CD14-positive monocyte (primary cell): ENCODE results near the gene FAM110A. TPM values are rescaled to one million over a fixed set of nuclear protein-coding genes. Genes with fewer than 3 reads are reported as not detected.
A peak's percentile ranks its signal among the peaks of the same experiment; 100 is the strongest.

Experiments used
- DNase-seq, 3 donors: peaks; one replicate each; pipeline ENCODE4 v3.0.0-alpha.2; 2011 to 2022
- H2AFZ ChIP-seq: 2 replicates; pipeline ENCODE4 v1.6.0; 2012; ENCODE audit warnings: mild to moderate bottlenecking, low read depth, low read length, inconsistent platforms; ENCODE audit not compliant: insufficient read depth, poor library complexity, severe bottlenecking
- H3K27ac ChIP-seq, 2 donors: 1 replicate in 1 of 2; 2 replicates in 1 of 2; pipeline ENCODE4 v1.5.1; 2012 to 2013; ENCODE audit warnings: low read length in 2 of 2, control low read depth in 1 of 2, inconsistent platforms in 1 of 2, low read depth in 1 of 2, mild to moderate bottlenecking in 1 of 2
- H3K27me3 ChIP-seq, 2 donors: one replicate each; pipeline versions ENCODE4 v1.6.0 to v1.6.1; 2011 to 2013; ENCODE audit warnings: low read length in 2 of 2; ENCODE audit not compliant: control insufficient read depth in 2 of 2, insufficient read depth in 2 of 2
- H3K36me3 ChIP-seq, 2 donors: replicated peaks in 1 of 2; 1 replicate in 1 of 2; 2 replicates in 1 of 2; pipeline versions ENCODE4 v1.5.1 to v1.6.1; 2012 to 2013; ENCODE audit warnings: low read length in 2 of 2, control low read depth in 1 of 2, inconsistent platforms in 1 of 2, mild to moderate bottlenecking in 1 of 2; ENCODE audit not compliant: insufficient read depth in 2 of 2, control insufficient read depth in 1 of 2
- H3K4me1 ChIP-seq, 2 donors: 1 replicate in 1 of 2; 2 replicates in 1 of 2; pipeline versions ENCODE4 v1.5.1 to v1.6.1; 2012 to 2013; ENCODE audit warnings: low read length in 2 of 2, control low read depth in 1 of 2, inconsistent platforms in 1 of 2, mild to moderate bottlenecking in 1 of 2, moderate library complexity in 1 of 2; ENCODE audit not compliant: insufficient read depth in 2 of 2, control insufficient read depth in 1 of 2
- H3K4me2 ChIP-seq: replicated peaks from 2 replicates; pipeline ENCODE3; 2012; ENCODE audit warnings: low read length, moderate library complexity, mild to moderate bottlenecking; ENCODE audit not compliant: poor library complexity, severe bottlenecking; ENCODE audit errors: extremely low read depth
- H3K4me3 ChIP-seq, 3 experiments: fragments of 200-600 bp in 1 of 3; sonication (generic) in 1 of 3; replicated peaks in 1 of 3; 1 replicate in 2 of 3; 2 replicates in 1 of 3; pipeline ENCODE4 v1.5.1; 2011 to 2013; ENCODE audit warnings: low read length in 3 of 3, mild to moderate bottlenecking in 3 of 3, control low read depth in 2 of 3, low read depth in 2 of 3, inconsistent platforms in 1 of 3, moderate library complexity in 1 of 3
- H3K79me2 ChIP-seq: 2 replicates; pipeline ENCODE4 v1.6.0; 2012; ENCODE audit warnings: mild to moderate bottlenecking, control low read depth, inconsistent platforms, low read length, moderate library complexity; ENCODE audit not compliant: insufficient read depth
- H3K9ac ChIP-seq: 2 replicates; pipeline ENCODE4 v1.6.0; 2017; ENCODE audit warnings: low read length, mild to moderate bottlenecking; ENCODE audit not compliant: insufficient read depth, poor library complexity, severe bottlenecking
- H3K9me3 ChIP-seq, 2 donors: replicated peaks in 1 of 2; 1 replicate in 1 of 2; 2 replicates in 1 of 2; pipeline versions ENCODE4 v1.5.1 to v1.6.1; 2012 to 2013; ENCODE audit warnings: low read length in 2 of 2, control low read depth in 1 of 2; ENCODE audit not compliant: control insufficient read depth in 1 of 2, insufficient read depth in 1 of 2
- H4K20me1 ChIP-seq: 2 replicates; pipeline ENCODE4 v1.6.0; 2012; ENCODE audit warnings: mild to moderate bottlenecking, low read length, control low read depth, moderate library complexity; ENCODE audit not compliant: insufficient read depth
- H3K27ac Mint-ChIP-seq, 7 donors: one replicate each; pipeline ENCODE4 v1.8.0; 2020; ENCODE audit warnings: mild to moderate bottlenecking in 7 of 7, mixed read lengths in 7 of 7, moderate library complexity in 6 of 7, inconsistent platforms in 2 of 7
- H3K27me3 Mint-ChIP-seq, 3 donors: one replicate each; pipeline ENCODE4 v1.8.0; 2021 to 2022; ENCODE audit warnings: low read depth in 3 of 3, mild to moderate bottlenecking in 3 of 3, mixed read lengths in 3 of 3, moderate library complexity in 3 of 3, inconsistent platforms in 1 of 3
- H3K36me3 Mint-ChIP-seq, 2 donors: one replicate each; pipeline ENCODE4 v1.8.0; 2020; ENCODE audit warnings: mixed read lengths in 2 of 2, inconsistent platforms in 1 of 2, mild to moderate bottlenecking in 1 of 2
- H3K4me1 Mint-ChIP-seq: one replicate; pipeline ENCODE4 v1.8.0; 2020; ENCODE audit warnings: mild to moderate bottlenecking, mixed read lengths
- H3K4me3 Mint-ChIP-seq, 2 donors: one replicate each; pipeline ENCODE4 v1.8.0; 2020; ENCODE audit warnings: mild to moderate bottlenecking in 2 of 2, mixed read lengths in 2 of 2, moderate library complexity in 1 of 2
- H3K9me3 Mint-ChIP-seq, 7 donors: one replicate each; pipeline ENCODE4 v1.8.0; 2020 to 2022; ENCODE audit warnings: mixed read lengths in 7 of 7, mild to moderate bottlenecking in 6 of 7, moderate library complexity in 6 of 7, inconsistent platforms in 2 of 7
- CTCF ChIP-seq: fragments of 200-600 bp; IDR thresholded peaks from one replicate; pipeline ENCODE4 v1.8.0; 2022; ENCODE audit warnings: antibody characterized with exemption, mild to moderate bottlenecking
- WGBS: methylation state at CpG from one replicate; pipeline ENCODE4 v1.1.5; 2013; ENCODE audit warnings: missing lambda C conversion rate; ENCODE audit not compliant: insufficient coverage; 5-methylcytosine and 5-hydroxymethylcytosine counted together
- intact Hi-C, 2 donors: fragments of 100-400 bp; cut with micrococcal nuclease; formaldehyde crosslinking; loops; one replicate each; pipeline versions ENCODE4 v1.15.0 to v1.15.1; 2023
- polyA plus RNA-seq, 3 donors: library from polyadenylated mRNA; depleted of rRNA in 1 of 3; unstranded in 2 of 3; stranded (reverse) in 1 of 3; fragments of 300-500 nt in 2 of 3; fragments of >200 nt in 1 of 3; fragmentation: Illumina TruSeq in 2 of 3; gene quantifications; 1 replicate in 2 of 3; 2 replicates in 1 of 3; pipeline ENCODE4 v1.2.3, GENCODE V29; 2012 to 2021

Gene FAM110A
- polyA plus RNA-seq, 3 donors, result 13.8 to 43.2 (median 27.8) TPM

GRCh38 chr20:853406-853996 is 20.0 kb downstream of the FAM110A start:
- no peak for DNase-seq
- Histone ChIP-seq H3K79me2 (peaks cover 7% of the 10 kb centered on the region), H2AFZ (no peak overlapping the region), H3K27ac (no peak overlapping the region), H3K36me3 (peaks cover 8 to 21% of the 10 kb centered on the region in 2 donors), H3K4me3 (no peak overlapping the region), H3K27me3 (no peaks in the 10 kb centered on the region), H4K20me1 (peaks cover 100% of the 10 kb centered on the region), H3K4me1 (peaks cover 12 to 19% of the 10 kb centered on the region in 2 donors), H3K4me2 (no peak overlapping the region), H3K9me3 (no peaks in the 10 kb centered on the region), H3K9ac (no peak overlapping the region)
- H3K4me3 Mint-ChIP-seq, result no peak overlapping the region
- peak overlapping the region in 2 of 7 donors; percentile 38 to 60 for H3K27ac Mint-ChIP-seq
- peaks cover 61 to 66% of the 10 kb centered on the region in 2 donors for H3K36me3 Mint-ChIP-seq
- 95% methylated on average over 4 of the region's 4 CpGs for WGBS
- TF ChIP-seq CTCF, result no peak
- intact Hi-C loops, result no loop called here
- no peaks in the 10 kb centered on the region for H3K27me3 Mint-ChIP-seq
- H3K4me1 Mint-ChIP-seq, result peaks cover 33% of the 10 kb centered on the region
- H3K9me3 Mint-ChIP-seq, result peaks cover 0 to 5% (median 0%) of the 10 kb centered on the region in 7 donors

GRCh38 chr20:854601-855000 is 21.1 kb downstream of the FAM110A start:
- 100% methylated on average over 1 of the region's 6 CpGs for WGBS
- no peak overlapping the region for H3K9ac ChIP-seq
- H4K20me1 ChIP-seq, result peaks cover 96% of the 10 kb centered on the region
- Mint-ChIP-seq H3K4me1 (peaks cover 41% of the 10 kb centered on the region), H3K9me3 (peaks cover 0 to 5% (median 0%) of the 10 kb centered on the region in 7 donors), H3K27me3 (no peaks in the 10 kb centered on the region), H3K4me3 (no peak overlapping the region), H3K36me3 (peaks cover 55 to 59% of the 10 kb centered on the region in 2 donors), H3K27ac (peak overlapping the region in 1 of 7 donors; percentile 14)
- TF ChIP-seq CTCF, result no peak
- no peaks in the 10 kb centered on the region for H3K27me3 ChIP-seq
- no peak for DNase-seq
- no peaks in the 10 kb centered on the region for H3K9me3 ChIP-seq
- peaks cover 3% of the 10 kb centered on the region for H3K79me2 ChIP-seq
- no peak overlapping the region for H2AFZ ChIP-seq
- H3K27ac ChIP-seq, result no peak overlapping the region
- H3K4me1 ChIP-seq, result peaks cover 15 to 28% of the 10 kb centered on the region in 2 donors
- intact Hi-C loops, result no loop called here
- H3K4me2 ChIP-seq, result no peak overlapping the region
- peaks cover 6 to 17% of the 10 kb centered on the region in 2 donors for H3K36me3 ChIP-seq
- H3K4me3 ChIP-seq, result no peak overlapping the region
